Bone marrow (tissue), 2 donors: Measurements from ENCODE around the gene KLK10.
A peak's percentile ranks its signal among the peaks of the same experiment; 100 is the strongest.

Experiments used
- DNase-seq, 2 donors: peaks; one replicate each; lab custom pipeline; 2025; lab: John Stamatoyannopoulos, UW

KLK10 gene

GRCh38 chr19:51025809-51026553, 6.5 kb upstream of the KLK10 start:
- DNase-seq = no peak

DNA sequence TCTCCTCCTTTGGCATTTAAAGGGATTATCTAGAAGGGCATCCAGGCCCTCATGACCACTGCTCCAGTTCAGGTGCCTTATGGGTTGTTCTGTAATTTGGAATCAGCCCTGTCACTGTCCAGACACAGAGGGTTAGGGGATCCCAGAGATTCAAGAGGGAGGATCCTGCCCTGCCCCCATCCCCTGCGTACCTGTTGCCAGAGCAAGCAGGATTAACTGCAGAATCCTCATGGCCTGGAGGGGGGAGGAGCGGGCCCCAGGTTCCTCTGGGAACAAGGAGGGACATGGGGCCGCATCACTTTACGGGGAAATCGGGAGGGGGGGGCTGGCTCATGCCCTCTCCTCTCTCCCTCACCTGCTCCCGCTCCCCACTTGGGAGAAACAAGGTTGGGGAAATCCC, 5.9 kb upstream of the KLK10 start:
- DNase-seq = no peak

DNA sequence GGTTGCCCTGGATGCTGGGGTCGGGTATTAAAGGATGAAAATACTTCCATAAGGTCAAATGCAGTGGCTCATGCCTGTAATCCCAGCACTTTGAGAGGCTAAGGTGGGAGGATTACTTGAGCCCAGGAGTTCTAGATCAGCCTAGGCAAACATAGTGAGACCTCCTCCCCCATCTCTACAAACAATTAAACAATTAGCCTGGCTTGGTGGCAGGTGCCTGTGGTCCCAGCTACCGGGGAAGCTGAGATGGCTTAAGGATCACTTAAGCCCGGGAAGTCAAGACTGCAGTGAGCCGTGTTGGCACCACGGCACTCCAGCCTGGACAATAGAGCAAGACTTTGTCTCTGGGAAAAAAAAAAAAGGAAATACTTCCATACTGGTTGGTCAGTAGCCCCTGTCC, 5.4 kb upstream of the KLK10 start:
- DNase-seq = no peak

- DNase-seq = no peak
Measured at GRCh38 chr19:51023946-51024345, 4.4 kb upstream of the KLK10 start.

DNA sequence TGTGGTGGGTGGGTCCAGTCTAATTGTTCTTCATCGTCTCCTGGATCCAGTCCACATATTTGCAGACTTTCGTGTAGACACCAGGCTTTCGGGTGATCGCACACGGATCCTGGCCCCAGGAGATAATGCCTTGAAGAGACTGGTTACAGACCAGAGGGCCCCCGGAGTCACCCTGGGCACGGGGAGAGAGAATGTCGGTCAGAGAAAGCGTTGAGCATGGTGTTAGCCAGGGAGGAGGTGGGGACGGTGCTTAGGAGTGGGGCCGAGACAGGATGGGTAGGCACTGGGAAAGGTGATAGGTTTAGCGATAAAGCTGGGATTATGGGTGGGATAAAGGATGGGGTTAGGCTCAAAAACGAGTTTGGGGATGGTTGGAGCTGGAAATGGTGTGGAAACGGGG, 3.0 kb upstream of the KLK10 start:
- no peak for DNase-seq

GRCh38 chr19:51020988-51021651, 1.6 kb upstream of the KLK10 start:
- DNase-seq = peak in 1 of 2 donors; percentile 24

- no peak for DNase-seq
Measured at GRCh38 chr19:51018745-51019543, 565 bp downstream of the KLK10 start.

DNA sequence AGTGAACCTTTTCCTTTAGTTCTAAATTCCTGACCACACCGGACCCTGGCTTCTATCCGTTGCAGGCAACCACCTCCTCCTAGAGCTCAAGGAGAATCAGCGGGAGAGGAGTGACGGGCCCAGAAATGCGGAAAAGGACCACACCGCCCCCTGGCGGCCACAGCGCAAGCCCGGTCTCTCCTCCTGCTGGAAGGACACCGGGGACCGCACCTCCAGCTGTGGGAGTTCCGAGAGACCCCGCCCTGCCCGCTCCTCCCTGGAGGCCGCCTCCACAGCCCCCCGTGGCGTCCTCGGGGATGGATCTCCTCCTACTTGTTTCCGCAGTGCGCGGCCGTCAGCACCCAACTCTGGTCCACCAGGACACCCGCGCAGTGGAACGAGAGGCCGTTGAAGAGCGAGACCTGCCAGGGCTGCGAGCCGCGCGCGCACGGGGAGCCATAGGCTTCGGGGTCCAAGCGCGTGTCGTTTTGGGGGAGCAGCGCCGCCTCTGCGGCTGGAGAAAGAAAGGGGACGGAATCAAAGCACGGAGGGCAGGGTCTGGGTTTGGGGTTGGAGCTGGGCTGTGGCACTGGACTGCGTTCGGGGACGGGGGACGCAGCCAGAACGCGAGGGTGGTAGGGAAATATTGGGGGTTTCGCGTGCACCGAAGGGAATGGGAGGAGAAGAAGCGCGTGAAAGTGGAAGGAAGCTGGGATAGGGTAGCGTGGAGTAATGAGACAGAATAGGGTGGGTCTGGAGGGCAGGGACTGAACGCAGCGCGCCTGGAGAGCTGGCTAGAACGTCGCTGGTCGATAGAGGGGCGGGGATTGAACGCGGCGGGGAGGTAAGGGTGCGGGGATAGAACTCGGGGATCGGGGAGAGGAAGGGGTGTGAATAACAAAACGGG, 2.5 kb downstream of the KLK10 start:
- peak in 1 of 2 donors; percentile 29 for DNase-seq

DNA sequence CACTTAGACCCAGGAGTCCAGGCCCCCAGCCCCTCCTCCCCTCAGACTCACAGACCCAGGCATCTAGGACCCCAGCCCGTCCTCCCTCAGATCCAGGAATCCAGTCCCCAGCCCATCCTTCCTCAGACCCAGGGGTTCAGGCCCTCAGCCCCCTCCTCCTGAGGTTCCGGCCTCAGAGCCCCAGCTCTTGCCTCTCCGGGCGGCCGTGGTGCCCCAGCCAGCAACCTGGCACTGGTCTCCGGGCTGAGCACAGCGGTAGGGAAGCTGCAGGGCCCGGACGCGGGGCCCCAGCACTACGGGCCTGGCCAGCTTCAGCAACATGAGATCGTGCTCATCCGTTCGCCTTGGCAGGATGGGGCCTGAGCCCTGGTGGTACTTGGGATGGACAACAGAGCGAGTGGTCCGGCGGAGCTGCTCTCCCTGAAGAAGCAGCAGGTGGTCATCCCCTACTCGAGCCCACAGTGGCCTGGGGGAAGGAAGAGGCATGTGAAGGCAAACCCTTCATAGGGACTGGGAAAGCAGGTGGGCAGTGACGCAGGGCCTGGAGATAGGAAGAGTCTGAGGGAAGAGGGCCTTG, 3.7 kb downstream of the KLK10 start:
- DNase-seq = no peak

- no peak for DNase-seq
Measured at GRCh38 chr19:51014242-51014641, 5.3 kb downstream of the KLK10 start.

- no peak for DNase-seq
Measured at GRCh38 chr19:51012661-51013190, 6.8 kb downstream of the KLK10 start.

DNA sequence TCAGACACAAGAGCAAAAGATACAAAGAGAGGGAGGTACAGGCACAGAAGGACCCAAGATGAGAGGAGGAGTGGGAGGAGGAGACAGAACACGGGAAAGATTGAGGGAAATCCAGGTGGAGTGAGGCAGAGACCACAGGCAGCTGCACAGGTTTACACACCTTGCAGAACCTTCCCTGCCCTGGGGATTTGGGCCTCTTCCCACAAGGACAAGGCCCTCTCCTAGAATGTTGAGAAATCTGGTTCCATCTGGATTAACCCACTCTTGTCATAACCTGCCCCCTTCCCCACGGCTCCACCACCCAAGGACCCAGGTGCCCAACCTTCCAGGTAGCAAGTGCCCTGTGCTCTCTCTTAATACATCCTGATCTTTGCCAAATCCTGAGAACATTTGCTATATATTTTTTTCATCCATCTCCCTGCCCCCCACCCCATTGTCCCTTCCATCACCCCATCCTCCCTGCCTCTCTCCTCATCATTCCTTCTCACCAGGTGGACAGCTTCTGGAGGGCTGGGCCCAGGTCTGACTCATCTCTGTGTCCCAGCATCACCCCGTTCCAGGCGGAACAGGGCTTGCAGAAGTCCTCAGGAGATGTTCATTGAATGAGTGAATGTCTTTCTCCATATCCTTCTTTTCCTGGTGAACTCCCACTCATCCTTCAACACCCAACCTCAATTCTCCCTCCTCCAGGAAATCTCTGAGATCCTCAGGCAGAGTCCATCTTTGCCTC, 9.3 kb downstream of the KLK10 start:
- no peak for DNase-seq

DNA sequence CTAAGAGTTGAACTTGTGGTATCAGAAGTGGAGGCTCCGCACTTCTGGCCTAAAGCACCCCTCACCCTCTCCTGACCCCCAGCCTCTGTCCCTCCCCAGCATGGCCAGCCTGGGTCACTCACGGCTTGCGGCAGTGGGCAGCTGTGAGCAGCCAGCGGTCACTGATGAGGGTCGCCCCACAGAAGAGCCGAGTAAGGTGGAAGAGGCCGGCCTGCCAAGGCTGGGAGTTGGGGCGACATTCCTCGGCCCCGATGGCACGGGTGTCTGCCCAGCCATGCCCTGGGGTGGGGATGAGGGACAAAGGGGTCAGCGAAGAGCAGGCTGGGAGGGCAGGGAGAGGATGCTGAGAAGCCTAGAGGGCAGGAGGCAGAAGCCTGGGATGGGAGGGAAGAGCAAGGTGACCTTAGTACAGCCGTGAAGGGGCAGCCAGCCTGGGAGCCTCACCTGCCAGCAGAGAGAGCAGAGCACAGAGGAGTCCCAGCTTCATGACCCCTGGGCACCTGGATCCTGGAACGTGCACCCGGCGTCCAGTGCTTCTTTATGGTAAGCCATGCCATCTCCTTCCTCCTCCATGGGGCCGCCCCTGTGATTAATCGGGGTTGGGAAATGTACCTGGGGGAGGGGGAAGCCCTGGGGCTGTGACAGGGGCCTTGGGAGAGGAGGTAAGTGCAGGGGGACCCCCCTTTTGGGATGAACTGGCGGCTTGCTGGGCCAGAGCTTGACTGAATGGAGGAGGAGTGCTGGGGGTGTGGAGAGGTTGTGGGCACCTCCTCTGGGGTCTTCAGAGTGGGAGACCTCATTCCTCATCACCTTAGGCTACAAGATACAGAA, 10.2 kb downstream of the KLK10 start:
- no peak for DNase-seq

DNA sequence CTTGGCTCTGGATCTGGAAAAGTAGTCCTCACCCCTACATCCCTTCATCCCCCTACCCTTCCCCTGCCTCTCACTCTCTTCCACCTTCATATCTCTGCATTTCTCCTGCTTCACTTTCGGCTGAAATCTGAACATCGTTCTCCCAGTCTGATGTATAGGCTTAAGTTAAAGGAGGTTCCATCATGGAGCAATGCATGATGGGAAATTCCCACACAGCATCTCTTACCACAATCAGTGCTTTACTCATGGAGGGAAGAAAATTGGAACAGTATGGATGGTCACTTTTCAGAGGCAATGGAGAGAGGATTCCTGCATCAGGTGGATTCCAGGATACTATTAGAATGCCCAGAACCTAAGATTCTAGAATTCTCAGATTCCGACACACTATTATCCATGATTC, 12.0 kb downstream of the KLK10 start:
- no peak for DNase-seq

DNA sequence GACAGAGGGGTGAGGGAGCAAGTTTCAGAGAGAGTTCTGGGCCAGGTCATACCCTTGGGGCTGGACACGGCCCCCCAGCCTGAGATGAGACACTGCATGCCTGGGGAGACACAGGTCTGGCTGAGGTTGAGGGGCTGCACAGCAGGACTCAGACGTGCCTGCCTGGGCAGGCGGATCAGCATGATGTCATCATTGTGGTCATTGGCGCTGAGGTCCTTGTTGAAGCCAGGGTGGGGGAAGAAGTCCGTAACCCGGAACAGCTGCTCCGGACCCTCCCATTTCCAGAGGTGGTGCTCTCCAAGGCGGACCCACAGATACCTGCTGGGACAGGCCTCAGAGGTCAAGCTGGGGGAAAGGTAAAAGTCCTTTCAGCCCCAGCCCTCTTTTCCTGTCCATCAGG, 13.1 kb downstream of the KLK10 start:
- no peak for DNase-seq

GRCh38 chr19:51005248-51005647, 14.3 kb downstream of the KLK10 start:
- DNase-seq = no peak

DNA sequence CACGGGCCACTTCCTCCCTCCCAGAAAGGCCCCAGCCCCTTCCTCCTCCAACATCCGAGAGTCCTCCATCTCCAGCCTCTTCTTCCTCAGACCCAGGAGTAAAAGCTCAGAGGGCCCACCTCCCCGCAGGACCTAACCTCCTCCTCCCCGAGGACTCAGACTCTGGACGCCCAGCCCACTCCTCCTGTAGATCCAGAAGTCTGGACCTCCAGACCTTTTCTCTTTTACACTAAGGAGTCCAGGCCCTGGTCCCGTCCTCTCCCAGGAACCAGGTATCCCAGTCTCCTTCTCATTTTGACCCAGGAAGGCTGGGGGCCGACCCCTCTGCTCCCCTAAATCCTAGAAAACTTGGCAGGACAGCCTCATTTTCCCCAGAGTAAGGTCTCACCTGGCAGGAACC, 16.2 kb downstream of the KLK10 start:
- DNase-seq = no peak

DNA sequence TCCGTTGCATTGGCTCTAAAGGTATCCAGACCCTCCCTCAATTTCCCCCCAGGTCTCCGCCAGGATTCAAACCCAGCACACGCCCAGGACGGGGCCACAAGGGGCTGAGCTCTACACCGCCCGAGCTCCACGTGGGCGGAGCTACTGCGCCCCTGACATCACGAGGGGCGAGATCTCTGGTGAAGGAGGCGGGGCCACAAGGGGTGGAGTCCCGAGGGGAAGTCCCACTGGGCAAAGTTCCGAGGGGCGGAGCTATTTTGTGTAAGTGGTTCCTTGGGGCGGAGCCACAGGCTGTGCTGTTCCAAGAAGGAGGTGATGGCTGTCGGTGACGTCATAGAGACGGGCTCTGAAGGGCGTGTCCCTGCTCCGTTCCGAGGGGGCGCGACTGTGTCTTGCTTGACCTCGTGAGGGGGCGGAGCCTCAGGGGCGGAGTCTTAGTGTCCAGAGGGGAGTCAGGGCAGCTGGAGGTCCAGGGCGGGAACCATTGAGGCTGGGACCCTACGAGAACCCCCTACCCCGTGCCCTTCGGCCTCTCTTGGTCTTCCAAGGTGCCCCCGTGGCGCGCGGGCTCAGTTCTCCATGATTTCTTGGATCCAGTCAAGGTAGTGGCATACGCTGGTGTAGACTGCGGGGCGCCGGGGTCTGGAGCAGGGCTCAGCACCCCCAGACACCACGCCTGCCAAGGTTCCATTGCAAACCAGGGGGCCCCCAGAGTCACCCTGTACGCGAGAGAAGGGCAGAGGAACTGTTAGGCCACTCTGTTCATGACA, 16.8 kb downstream of the KLK10 start:
- DNase-seq = no peak

DNA sequence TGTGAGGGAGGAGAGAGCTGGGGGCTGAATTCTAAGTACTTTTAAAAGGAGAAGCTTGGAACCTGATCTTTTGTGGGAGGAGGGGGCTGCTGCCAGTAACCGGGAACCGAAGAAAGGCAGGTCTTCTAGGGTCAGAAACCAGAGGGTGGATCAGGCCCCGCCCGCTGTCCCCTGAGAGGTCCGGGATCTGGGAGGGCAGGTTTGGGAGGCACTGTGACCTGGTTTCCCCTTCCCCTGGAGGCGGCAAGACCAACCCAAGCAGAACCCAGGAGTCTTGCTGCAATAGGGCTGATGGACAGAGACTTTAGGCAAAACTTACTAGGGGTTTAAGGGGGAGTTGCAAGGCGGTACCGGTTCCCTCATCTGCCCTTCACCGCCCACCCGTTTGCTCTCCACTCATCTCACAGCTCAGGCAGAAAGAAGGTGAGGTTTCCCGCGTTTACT, 17.4 kb downstream of the KLK10 start:
- DNase-seq = no peak
